SU-DHL-6 (cell line): Measurements from ENCODE around the gene HACD4.

ENCODE experiments used
- CTCF ChIP-seq: fragments of 200-600 bp; sonication (generic); IDR thresholded peaks from one replicate; pipeline ENCODE4 v1.5.1; 2017; ENCODE audit warnings: antibody characterized with exemption, mild to moderate bottlenecking, low read length, moderate library complexity; ENCODE audit not compliant: insufficient read depth, poor library complexity, severe bottlenecking
- EZH2phosphoT487 ChIP-seq: fragments of 200-600 bp; sonication (generic), shearing (Covaris generic); conservative IDR thresholded peaks from 2 replicates; pipeline ENCODE4 v1.6.1; 2018; ENCODE audit warnings: mild to moderate bottlenecking, antibody characterized with exemption, low read length, moderate library complexity, mixed read lengths

GRCh38 chr9:20950707-20951106 lies 80.7 kb downstream of the HACD4 start:
- no peak for TF ChIP-seq EZH2phosphoT487
- no peak for TF ChIP-seq CTCF
